ENCODE data around the gene FAM168B.

The FAM168B gene

DNA sequence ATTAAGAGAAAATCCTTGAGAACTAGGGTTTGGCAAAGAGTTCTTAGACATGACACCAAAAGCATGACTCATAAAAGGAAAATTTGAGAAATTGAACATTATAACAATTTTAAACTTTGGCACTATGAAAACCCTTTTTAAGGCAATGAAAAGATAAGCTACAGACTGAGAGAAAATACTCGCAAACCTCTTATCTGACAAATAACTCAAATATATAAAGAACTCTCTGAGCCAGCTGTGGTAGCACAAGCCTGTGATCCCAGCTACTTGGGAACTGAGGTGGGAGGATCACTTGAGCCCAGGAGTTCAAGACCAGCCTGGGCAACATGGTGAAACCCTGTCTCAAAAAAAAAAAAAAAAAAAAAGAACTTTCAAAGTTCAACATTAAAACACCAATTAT, 70.5 kb downstream of the FAM168B start:
- DNase-seq (ENCODE audit: low read depth) = no peak

DNA sequence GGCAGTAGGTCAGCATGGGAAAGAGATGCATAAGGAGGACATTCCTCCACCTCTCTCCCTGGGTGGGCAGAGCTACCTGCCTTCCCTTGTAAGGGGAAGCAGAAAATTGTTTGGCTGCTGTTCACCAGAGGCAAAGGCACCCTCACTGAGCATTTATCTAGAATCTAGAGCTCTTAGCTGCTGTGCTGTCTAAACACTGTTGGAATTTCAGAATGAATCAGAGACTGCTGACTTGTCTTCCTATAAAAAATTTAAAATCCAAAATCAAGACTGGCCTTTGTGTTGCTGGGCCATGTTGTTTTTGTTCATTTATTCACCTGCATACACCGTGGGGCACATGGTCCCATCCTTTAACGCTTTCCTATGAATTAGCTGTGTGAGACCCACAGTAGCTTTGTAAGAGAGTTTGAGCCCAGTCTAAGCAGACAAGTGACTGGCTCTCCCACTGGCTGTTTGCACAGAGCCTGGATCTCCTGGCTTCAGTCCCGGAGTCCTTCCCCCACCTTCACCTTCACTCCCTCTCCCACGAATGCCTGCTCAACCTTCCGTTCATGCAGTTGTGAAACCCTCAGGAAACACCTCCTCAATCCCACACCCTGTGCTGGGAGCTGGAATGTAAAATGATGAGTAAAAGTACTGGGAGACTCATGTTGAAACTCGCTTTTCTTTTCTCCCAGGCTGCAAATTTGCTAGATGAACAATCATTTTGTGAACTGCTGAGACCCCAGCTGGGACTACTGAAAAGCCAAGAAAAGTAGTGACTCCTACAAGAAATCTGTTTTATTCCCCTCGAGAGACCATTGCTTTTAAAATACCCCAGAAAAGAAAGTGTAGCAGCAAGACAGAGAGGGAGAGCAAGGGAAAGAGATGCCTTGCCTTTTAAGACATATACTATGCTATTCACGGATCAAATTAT, 76.2 kb downstream of the FAM168B start:
- no peak for DNase-seq (ENCODE audit: low read depth)

DNA sequence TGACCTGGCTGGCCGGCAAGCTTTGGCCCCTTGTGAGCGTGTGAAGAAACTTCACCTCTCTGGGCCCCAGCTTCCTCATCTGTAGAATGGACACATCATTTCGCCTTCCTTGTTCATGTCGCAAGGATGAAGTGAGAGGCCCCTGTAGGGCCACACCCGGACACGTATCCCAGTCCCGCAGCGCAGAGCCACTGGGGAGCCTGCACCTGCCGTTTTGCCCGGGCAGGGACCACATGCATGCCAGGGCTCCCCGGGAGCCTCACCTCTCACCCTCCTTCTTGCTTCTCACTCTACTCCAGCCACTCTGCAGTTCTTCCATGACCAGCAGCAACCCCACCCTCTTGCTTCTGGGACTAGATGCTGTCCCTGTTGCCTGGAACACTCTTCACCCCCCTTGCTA, 77.5 kb downstream of the FAM168B start:
- no peak for DNase-seq (ENCODE audit: low read depth)

DNA sequence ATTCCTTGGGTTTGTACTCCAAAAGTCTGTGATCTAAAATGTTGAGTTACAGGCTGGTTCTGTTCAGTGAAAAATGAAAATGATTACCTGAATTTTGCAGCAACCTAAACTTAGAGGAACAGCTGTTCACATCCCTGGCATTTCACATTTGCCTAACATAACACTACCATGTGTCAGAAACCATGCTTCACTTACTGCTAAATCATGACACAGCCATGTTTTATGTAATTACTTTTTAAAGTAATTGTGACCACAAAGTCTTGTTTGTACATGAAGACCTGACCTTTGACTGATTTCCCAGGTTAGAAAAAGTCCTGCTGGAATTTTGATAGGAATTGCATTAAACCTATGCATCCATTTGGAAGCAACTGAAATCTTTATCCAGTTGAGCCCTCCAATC, 79.1 kb downstream of the FAM168B start:
- no peak for DNase-seq (ENCODE audit: low read depth)

DNA sequence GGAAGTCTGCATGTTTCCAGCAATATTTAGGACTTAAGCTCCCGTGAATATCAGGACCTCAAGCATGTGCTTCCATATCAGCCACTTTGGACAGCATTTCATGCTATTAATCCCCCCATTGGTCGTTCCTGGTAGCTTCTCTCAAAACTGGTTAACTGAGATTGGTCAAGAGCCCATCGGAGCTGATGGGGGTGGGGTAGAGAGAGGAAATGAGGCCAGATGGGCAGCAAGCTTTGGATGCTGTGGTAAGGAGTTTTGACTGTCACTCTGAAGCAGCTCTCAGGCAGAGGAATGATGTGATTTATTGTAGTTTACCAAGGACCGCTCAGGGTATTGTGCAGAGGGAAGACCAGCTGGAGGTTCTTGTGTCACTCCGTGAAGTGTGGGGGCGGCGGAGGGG, 81.8 kb downstream of the FAM168B start:
- DNase-seq (ENCODE audit: low read depth) = no peak

DNA sequence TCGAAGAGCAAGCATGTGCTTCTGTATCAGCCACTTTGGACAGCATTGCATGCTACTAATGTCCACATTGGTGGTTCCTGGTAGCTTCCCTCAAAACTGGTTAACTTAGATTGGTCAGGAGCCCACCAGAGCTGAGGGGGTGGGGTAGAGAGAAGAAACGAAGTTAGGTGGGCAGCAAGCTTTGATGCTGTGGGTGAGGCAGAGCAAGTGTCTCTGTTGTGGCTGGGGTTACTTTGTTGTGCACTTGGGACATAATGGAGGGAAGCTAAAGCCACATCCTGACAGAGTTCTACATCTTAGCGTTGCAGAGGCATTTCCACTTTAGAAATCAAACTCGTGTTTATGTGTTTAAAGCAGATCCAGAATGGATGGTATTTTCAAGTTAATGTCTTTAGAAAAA, 82.7 kb downstream of the FAM168B start:
- DNase-seq (ENCODE audit: low read depth) = no peak

GRCh38 chr2:131009713-131010475, 83.4 kb downstream of the FAM168B start:
- no peak for DNase-seq (ENCODE audit: low read depth)

DNA sequence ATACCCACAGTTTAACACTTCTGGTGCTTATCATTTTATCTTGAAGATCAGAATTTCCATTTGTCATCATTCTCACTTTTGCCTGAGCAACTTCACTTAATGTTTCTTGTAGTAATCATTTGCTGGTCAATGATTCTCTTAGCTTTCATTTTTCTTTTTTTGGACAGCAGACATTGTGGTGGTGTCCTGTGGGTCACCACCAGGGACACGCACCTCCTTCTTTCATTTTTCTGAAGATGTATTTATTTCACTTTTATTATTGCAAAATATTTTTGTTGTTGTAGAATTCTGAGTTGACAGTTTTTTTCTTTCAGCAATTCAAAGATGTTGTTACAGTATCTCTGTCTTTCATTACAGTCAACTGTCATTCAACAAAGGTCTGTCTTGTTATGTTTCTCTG, 84.3 kb downstream of the FAM168B start:
- DNase-seq (ENCODE audit: low read depth) = no peak

DNA sequence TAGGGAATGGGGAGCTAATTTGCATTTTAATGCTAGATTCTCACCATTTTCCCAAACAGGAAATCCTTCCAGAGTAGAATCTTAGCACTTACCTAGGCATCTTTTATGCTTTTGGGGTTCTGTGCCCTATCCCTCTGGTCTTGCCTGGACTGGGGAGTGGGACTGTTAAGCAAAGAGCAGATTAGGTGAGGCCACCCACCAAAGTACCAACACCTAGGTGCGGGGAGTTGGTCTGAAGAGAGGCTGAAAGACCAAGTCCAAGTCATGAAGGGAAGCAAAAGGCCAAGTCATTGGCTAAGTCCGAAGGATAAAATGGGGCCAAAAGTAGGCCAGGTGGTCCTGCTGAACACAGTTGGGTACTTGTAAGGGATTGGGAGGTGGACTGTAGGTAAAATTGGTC, 86.7 kb downstream of the FAM168B start:
- DNase-seq (ENCODE audit: low read depth) = no peak

DNA sequence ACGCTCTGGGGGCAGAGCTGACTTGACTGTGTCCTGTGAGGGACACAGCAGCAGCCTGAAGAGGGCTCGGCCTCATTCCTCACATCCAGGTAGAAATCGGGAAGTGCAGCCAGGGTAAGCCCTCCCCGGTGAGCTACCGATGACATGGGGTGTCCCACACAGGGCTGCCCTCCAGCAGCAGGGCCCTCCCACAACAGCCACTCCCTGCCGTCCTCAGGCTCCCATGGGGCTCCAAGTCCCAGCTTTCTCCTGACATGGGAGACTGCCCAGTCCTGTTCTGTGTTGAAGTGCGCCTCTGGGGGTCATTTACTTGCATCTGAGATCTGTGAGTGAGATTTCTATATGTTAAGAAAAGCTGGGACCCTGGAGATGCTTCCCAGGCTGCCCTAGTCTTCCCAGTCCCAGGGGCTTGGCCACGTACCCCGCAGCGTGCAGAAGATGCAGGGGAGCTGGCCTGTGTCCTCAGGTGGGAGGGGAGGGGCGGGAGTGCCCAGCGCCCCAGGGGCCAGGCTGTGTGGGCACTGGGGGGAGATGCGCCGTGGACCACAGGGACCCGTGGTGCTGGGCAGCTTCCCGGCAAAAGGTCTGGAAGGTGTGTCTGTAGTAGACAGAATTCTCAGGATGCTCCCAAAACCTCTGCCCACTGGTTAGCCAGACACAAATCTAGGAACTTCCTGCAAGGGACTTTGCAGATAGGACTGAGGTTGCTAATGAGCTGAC, 87.9 kb downstream of the FAM168B start:
- DNase-seq (ENCODE audit: low read depth) = no peak

DNA sequence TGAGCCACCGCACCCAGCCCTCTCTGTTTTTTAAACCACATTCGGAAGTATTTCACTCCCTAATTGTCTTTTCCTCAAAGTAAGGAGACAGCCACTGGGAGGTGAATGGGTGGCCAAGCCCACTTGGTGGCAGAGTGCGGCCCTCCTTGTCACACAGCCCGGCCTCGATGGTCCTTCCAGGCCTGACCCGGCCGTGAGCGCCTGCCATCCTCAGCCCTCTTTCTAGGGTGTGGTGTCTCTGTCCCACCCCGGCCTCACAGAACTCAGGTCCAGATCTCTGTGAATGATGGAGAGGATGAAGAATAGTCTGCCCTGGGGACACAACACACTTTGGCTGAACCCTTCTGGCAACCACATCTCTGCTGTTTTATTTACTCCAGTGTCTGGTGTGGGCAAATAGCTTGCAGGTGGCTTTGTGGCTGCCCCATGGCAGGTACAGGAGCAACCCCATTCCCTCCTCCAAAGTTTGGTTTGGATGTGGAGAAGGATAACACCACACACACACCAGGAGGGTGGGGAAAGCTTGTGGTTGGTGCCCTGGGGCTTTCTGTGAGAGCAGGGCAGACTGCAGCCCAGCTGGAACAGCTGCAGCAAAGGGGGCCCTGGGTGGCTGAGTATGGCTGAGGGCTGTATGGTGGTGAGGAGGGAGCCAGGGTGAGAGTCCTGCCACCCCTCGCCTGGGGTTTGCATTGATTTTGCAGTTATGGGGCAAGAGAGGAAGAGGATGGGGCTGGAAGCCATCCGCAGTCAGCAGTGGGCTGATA, 88.6 kb downstream of the FAM168B start:
- DNase-seq (ENCODE audit: low read depth) = no peak

- DNase-seq (ENCODE audit: low read depth) = no peak
These were observed 94.7 kb downstream of the FAM168B start for GRCh38 chr2:130998561-130998960.

Measured in fibroblast of gingiva (primary cell).